ENCODE results near the gene KRTAP19-1.

KRTAP19-1 gene

GRCh38 chr21:30478004-30478403 lies 2.2 kb downstream of the KRTAP19-1 start:
- Histone ChIP-seq H3K4me3 (ENCODE audit: low read depth, low read length) (no peak overlapping the region), H3K79me2 (ENCODE audit: control insufficient read depth, insufficient read depth, low read length, unreplicated experiment) (no peaks in the 10 kb centered on the region), H3K4me1 (ENCODE audit: control insufficient read depth, insufficient read depth, low read length, unreplicated experiment) (no peaks in the 10 kb centered on the region), H3K27me3 (ENCODE audit: insufficient read depth, low read length) (no peaks in the 10 kb centered on the region), H2AFZ (ENCODE audit: low read length, unreplicated experiment) (no peak overlapping the region), H3K27ac (ENCODE audit: low read depth, low read length) (no peak overlapping the region), H3K36me3 (ENCODE audit: insufficient read depth, low read length) (no peaks in the 10 kb centered on the region)

GRCh38 chr21:30468900-30469714 lies 11.1 kb downstream of the KRTAP19-1 start:
- no peaks in the 10 kb centered on the region for H3K27me3 ChIP-seq (ENCODE audit: insufficient read depth, low read length)
- H3K36me3 ChIP-seq (ENCODE audit: insufficient read depth, low read length): no peaks in the 10 kb centered on the region
- no peak overlapping the region for H2AFZ ChIP-seq (ENCODE audit: low read length, unreplicated experiment)
- no peaks in the 10 kb centered on the region for H3K79me2 ChIP-seq (ENCODE audit: control insufficient read depth, insufficient read depth, low read length, unreplicated experiment)
- no peaks in the 10 kb centered on the region for H3K4me1 ChIP-seq (ENCODE audit: control insufficient read depth, insufficient read depth, low read length, unreplicated experiment)
- H3K27ac ChIP-seq (ENCODE audit: low read depth, low read length): no peak overlapping the region
- H3K4me3 ChIP-seq (ENCODE audit: low read depth, low read length): no peak overlapping the region

- Histone ChIP-seq H3K27ac (ENCODE audit: low read depth, low read length) (no peak overlapping the region), H3K79me2 (ENCODE audit: control insufficient read depth, insufficient read depth, low read length, unreplicated experiment) (no peaks in the 10 kb centered on the region), H3K27me3 (ENCODE audit: insufficient read depth, low read length) (no peaks in the 10 kb centered on the region), H3K4me3 (ENCODE audit: low read depth, low read length) (no peak overlapping the region), H3K4me1 (ENCODE audit: control insufficient read depth, insufficient read depth, low read length, unreplicated experiment) (no peaks in the 10 kb centered on the region), H2AFZ (ENCODE audit: low read length, unreplicated experiment) (no peak overlapping the region), H3K36me3 (ENCODE audit: insufficient read depth, low read length) (no peaks in the 10 kb centered on the region)
These were observed 16.5 kb downstream of the KRTAP19-1 start for GRCh38 chr21:30463713-30464112.

GRCh38 chr21:30448514-30448913 lies 31.7 kb downstream of the KRTAP19-1 start:
- no peak overlapping the region for H3K27ac ChIP-seq (ENCODE audit: low read depth, low read length)
- H3K4me3 ChIP-seq (ENCODE audit: low read depth, low read length): no peak overlapping the region
- no peaks in the 10 kb centered on the region for H3K27me3 ChIP-seq (ENCODE audit: insufficient read depth, low read length)
- no peak overlapping the region for H2AFZ ChIP-seq (ENCODE audit: low read length, unreplicated experiment)
- no peaks in the 10 kb centered on the region for H3K4me1 ChIP-seq (ENCODE audit: control insufficient read depth, insufficient read depth, low read length, unreplicated experiment)
- H3K79me2 ChIP-seq (ENCODE audit: control insufficient read depth, insufficient read depth, low read length, unreplicated experiment): no peaks in the 10 kb centered on the region
- no peaks in the 10 kb centered on the region for H3K36me3 ChIP-seq (ENCODE audit: insufficient read depth, low read length)

- no peaks in the 10 kb centered on the region for H3K27me3 ChIP-seq (ENCODE audit: insufficient read depth, low read length)
- H3K4me3 ChIP-seq (ENCODE audit: low read depth, low read length): no peak overlapping the region
- no peak overlapping the region for H2AFZ ChIP-seq (ENCODE audit: low read length, unreplicated experiment)
- no peaks in the 10 kb centered on the region for H3K36me3 ChIP-seq (ENCODE audit: insufficient read depth, low read length)
- no peak overlapping the region for H3K27ac ChIP-seq (ENCODE audit: low read depth, low read length)
- H3K79me2 ChIP-seq (ENCODE audit: control insufficient read depth, insufficient read depth, low read length, unreplicated experiment): no peaks in the 10 kb centered on the region
- no peaks in the 10 kb centered on the region for H3K4me1 ChIP-seq (ENCODE audit: control insufficient read depth, insufficient read depth, low read length, unreplicated experiment)
These were observed 33.1 kb downstream of the KRTAP19-1 start for GRCh38 chr21:30447056-30447455.

- Histone ChIP-seq H3K4me3 (ENCODE audit: low read depth, low read length) (no peak overlapping the region), H3K79me2 (ENCODE audit: control insufficient read depth, insufficient read depth, low read length, unreplicated experiment) (no peaks in the 10 kb centered on the region), H3K4me1 (ENCODE audit: control insufficient read depth, insufficient read depth, low read length, unreplicated experiment) (no peaks in the 10 kb centered on the region), H3K36me3 (ENCODE audit: insufficient read depth, low read length) (no peaks in the 10 kb centered on the region), H2AFZ (ENCODE audit: low read length, unreplicated experiment) (no peak overlapping the region), H3K27ac (ENCODE audit: low read depth, low read length) (no peak overlapping the region), H3K27me3 (ENCODE audit: insufficient read depth, low read length) (no peaks in the 10 kb centered on the region)
These were observed 36.0 kb downstream of the KRTAP19-1 start for GRCh38 chr21:30444204-30444603.

GRCh38 chr21:30443226-30443625 lies 36.9 kb downstream of the KRTAP19-1 start:
- no peaks in the 10 kb centered on the region for H3K27me3 ChIP-seq (ENCODE audit: insufficient read depth, low read length)
- H3K36me3 ChIP-seq (ENCODE audit: insufficient read depth, low read length): no peaks in the 10 kb centered on the region
- no peak overlapping the region for H2AFZ ChIP-seq (ENCODE audit: low read length, unreplicated experiment)
- no peak overlapping the region for H3K4me3 ChIP-seq (ENCODE audit: low read depth, low read length)
- H3K79me2 ChIP-seq (ENCODE audit: control insufficient read depth, insufficient read depth, low read length, unreplicated experiment): no peaks in the 10 kb centered on the region
- H3K4me1 ChIP-seq (ENCODE audit: control insufficient read depth, insufficient read depth, low read length, unreplicated experiment): no peaks in the 10 kb centered on the region
- no peak overlapping the region for H3K27ac ChIP-seq (ENCODE audit: low read depth, low read length)

- H3K27ac ChIP-seq (ENCODE audit: low read depth, low read length): no peak within 1 kb of the TSS
- H3K36me3 ChIP-seq (ENCODE audit: insufficient read depth, low read length): no peaks in the 10 kb centered on the region
- H3K4me1 ChIP-seq (ENCODE audit: control insufficient read depth, insufficient read depth, low read length, unreplicated experiment): no peaks in the 10 kb centered on the region
- no peaks in the 10 kb centered on the region for H3K79me2 ChIP-seq (ENCODE audit: control insufficient read depth, insufficient read depth, low read length, unreplicated experiment)
- H3K4me3 ChIP-seq (ENCODE audit: low read depth, low read length): no peak within 1 kb of the TSS
- no peaks in the 10 kb centered on the region for H3K27me3 ChIP-seq (ENCODE audit: insufficient read depth, low read length)
- no peak within 1 kb of the TSS for H2AFZ ChIP-seq (ENCODE audit: low read length, unreplicated experiment)
These were observed 40.2 kb downstream of the KRTAP19-1 start, which contains the start of gene KRTAP15-1 for GRCh38 chr21:30439975-30440374. TSS of gene KRTAP15-1 (plus strand) at chr21:30440275. CDS start at chr21:30440328, 53 bp downstream.

GRCh38 chr21:30437010-30437565 lies 43.1 kb downstream of the KRTAP19-1 start:
- Histone ChIP-seq H3K4me1 (ENCODE audit: control insufficient read depth, insufficient read depth, low read length, unreplicated experiment) (no peaks in the 10 kb centered on the region), H2AFZ (ENCODE audit: low read length, unreplicated experiment) (no peak overlapping the region), H3K79me2 (ENCODE audit: control insufficient read depth, insufficient read depth, low read length, unreplicated experiment) (no peaks in the 10 kb centered on the region), H3K27me3 (ENCODE audit: insufficient read depth, low read length) (no peaks in the 10 kb centered on the region), H3K4me3 (ENCODE audit: low read depth, low read length) (no peak overlapping the region), H3K27ac (ENCODE audit: low read depth, low read length) (no peak overlapping the region), H3K36me3 (ENCODE audit: insufficient read depth, low read length) (no peaks in the 10 kb centered on the region)

GRCh38 chr21:30434033-30434631 lies 46.0 kb downstream of the KRTAP19-1 start:
- no peak overlapping the region for H3K4me3 ChIP-seq (ENCODE audit: low read depth, low read length)
- H3K79me2 ChIP-seq (ENCODE audit: control insufficient read depth, insufficient read depth, low read length, unreplicated experiment): no peaks in the 10 kb centered on the region
- no peaks in the 10 kb centered on the region for H3K36me3 ChIP-seq (ENCODE audit: insufficient read depth, low read length)
- no peaks in the 10 kb centered on the region for H3K4me1 ChIP-seq (ENCODE audit: control insufficient read depth, insufficient read depth, low read length, unreplicated experiment)
- no peak overlapping the region for H2AFZ ChIP-seq (ENCODE audit: low read length, unreplicated experiment)
- no peak overlapping the region for H3K27ac ChIP-seq (ENCODE audit: low read depth, low read length)
- H3K27me3 ChIP-seq (ENCODE audit: insufficient read depth, low read length): no peaks in the 10 kb centered on the region; the same call in 1 of the 2 replicates
